Right forelimb (tissue), 1 donor: Measurements from ENCODE around the gene CENPE.

Experiments
- DNase-seq: peaks from one replicate; pipeline ENCODE4 v3.0.0-alpha.2; 2018

Gene CENPE

DNA sequence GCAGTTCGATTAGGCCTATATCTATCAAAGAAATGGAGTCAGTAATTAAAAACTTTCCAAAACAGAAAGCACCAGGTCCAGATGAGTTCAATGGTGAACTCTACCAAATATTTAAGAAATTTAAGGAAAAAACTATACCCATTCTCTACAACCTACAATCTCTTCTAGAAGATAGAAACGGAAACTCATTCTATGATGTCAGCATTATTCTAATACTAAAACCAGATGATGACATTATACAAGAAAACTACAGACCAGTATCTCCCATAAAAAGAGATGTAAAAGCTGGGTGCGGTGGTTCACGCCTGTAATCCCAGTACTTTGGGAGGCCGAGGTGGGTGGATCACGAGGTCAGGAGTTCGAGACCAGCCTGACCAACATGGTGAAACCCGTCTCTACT, 69.0 kb downstream of the CENPE start:
- DNase-seq: no peak

DNA sequence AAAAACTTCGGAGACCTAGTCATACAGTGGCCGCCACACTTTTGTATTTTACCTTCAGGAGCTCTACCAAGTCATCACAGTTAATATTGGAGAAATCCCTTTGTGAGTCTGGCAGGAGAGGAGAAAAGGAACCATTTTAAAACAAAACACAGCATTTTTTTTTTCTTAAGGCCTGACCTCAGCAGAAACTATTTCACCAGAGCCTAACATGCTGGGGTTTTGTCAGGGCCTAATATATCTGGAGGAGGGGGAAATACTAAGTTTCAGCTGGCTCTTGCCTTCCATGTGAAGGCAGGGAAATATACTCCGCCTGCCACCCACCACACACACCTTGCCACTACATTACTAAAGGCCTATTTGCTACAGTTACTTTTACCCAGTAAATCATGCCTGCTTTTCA, 72.0 kb downstream of the CENPE start:
- DNase-seq: no peak

GRCh38 chr4:103123114-103123513, 75.0 kb downstream of the CENPE start:
- no peak for DNase-seq

GRCh38 chr4:103118166-103118565, 80.0 kb downstream of the CENPE start:
- DNase-seq: no peak

DNA sequence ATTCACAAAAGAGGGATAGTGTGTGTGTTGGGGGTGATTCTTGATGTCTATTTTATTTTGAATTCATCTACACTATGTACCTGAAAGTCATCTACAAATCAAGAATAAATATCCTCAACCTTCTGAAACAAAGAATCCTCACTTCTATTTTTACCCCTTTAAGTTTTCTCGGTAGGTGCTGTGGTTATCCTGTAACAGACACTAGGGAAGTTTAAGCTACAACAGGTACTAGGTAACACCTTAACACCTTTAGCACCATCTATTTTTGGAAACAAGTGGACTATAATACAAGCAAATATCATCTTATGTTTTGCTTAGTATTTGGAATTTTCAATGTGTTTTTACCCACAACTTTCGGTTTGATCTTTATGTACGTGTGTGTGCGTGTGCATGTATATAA, 86.5 kb downstream of the CENPE start:
- no peak for DNase-seq

DNA sequence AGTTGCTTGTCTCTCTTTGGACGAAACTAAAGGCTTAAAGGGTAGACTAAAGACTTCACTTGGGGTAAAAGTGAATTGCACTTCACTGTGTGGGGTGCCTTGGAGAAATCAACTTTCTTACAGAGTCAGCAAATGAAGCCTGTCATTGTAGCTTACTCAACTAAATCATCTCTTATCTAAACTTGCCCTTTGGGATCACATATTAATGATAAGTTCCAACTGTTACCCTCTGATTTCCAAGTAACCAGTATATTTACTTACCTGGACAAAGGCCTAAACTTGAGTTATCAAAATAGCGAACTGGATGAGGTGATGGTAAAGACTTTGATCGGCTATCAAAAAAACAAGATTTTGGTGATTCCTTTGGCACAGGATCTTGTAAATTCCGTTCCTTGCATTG, 89.6 kb downstream of the CENPE start:
- DNase-seq: no peak

GRCh38 chr4:103105558-103106356, 92.4 kb downstream of the CENPE start:
- no peak for DNase-seq

DNA sequence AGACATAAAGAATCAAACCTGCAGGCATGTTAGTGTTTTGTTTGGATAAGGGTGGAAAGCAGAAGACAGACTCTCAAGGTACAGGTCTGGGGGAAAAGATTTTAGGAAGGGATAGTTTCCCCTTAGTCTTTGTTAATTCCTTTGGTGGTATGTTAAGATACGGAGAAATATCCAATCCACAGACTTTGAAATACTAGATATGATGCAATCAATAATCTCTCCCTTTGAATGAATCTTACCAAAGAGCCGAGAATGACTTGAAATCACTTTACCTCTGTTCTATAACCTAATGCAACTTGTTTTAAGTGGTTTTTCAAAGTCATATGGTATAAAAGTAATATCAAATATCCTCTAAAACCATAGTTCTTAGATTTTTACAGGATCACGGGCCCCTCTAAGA, 93.3 kb downstream of the CENPE start:
- no peak for DNase-seq

DNA sequence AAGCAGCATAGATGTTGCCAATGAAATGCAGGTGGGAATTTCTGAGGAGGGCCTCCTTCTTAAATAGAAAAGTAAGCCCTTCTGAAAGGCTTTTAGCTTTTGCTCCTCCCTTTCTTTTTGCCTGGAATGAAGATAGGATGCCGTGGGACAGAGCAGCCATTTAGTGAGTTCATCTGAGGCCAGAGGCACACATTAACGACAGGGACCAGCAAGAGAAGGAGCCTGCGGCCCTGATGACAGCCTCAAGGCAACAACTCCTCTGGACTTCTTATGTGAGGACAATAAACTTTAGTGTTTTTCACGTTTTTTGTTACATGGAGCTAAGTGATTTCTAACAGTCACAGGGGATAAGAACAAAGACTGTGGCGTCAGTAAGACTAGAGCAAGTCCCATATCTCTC, 97.5 kb downstream of the CENPE start:
- DNase-seq: no peak

GRCh38 chr4:103099691-103100392, 98.3 kb downstream of the CENPE start, which contains the start of gene BDH2:
Gene BDH2, minus strand, starts transcription at chr4:103099834. Its CDS starts 3,580 bp downstream, at chr4:103096254.
- peak; percentile 55 for DNase-seq

DNA sequence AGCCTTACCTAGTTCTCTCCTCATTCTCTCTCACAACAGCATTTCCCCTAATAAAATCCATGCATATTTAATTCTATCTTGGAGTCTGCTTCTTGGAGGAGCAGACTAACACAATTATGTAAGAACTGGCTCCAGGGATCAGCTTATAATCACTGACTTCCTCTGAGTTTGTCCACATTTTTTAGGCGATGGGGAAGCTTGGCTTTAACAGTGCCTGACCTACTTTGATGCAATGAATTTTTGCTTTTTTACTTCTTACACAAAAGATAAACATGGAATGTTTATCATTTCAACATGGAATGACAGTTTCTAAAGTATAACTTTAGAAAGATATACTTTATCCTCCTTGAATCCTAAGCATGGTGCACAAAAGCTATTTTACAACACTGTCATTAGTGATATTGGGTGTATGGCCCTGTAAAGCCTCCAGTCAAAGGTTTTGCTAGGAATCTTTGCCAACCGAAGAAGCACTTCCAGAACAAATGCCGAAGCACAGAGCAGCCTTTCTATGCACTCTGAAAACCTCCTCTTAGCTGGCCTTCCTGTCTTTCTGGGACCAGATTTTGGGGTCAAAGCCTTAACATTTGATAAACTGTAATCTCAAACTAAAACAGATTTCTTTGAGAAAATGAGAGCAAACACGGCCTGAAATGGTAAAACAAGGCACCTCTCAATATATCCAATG, 99.2 kb downstream of the CENPE start:
- no peak for DNase-seq

DNA sequence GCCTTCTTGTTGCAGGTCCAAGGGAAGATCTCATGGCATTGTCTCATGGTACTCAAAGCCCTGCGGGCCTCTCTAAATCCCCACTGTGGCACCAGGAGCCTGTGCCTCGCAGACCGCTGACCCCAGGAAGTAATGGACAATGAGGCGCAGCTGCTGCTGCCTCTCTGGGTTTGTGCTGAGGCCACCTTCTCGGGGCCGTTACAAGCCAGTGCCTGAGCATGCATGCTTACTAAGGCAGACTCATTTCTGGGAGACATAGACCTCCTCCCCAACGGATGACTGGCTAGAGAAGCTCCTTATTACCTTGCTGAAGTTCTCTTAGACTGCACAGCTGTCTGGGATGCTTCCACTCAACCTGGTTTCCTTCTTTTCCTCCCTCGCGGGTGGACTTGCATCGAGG, 99.8 kb downstream of the CENPE start:
- no peak for DNase-seq

- DNase-seq: no peak
These were observed 101.0 kb downstream of the CENPE start for GRCh38 chr4:103097112-103097511.

- DNase-seq: no peak
These were observed 103.1 kb downstream of the CENPE start for GRCh38 chr4:103095080-103095479.

DNA sequence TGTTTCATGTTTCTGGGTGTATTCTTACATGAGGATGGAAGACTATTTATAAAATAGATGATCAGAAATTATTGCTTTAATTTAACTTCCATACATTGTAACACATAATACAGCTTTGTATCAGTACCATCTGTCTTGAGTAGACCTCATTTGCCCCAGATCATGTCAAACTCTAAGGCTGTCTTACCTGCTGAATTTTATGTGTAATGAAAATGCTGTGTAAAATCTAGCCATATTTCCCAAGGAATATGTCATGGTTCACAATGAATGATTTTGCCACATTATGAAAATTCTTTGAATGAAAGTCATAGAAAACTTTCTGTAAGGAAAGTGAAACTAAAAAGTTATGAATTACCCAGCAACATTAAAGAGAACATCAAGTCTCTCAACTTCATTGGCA, 105.9 kb downstream of the CENPE start:
- no peak for DNase-seq

GRCh38 chr4:103091601-103092223, 106.4 kb downstream of the CENPE start:
- no peak for DNase-seq

DNA sequence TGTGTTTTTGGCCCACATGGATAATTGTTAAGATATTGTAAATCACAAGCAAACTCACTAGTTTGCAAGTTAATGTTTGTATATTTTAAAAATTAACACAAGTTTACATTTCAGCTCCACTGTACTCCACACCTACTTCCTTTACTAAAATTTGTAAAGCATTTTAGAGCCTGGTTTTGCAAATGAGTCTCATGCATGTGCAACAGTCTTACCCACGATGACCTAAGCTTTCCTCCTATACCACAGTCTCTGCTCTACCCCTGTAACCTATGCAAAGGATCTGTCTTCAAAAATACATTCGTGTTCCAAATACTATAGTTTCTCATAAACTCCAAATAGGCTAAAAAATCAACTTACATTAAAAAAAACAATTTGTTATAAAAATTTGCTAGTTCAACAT, 108.7 kb downstream of the CENPE start:
- no peak for DNase-seq

GRCh38 chr4:103086551-103086950, 111.6 kb downstream of the CENPE start:
- no peak for DNase-seq

DNA sequence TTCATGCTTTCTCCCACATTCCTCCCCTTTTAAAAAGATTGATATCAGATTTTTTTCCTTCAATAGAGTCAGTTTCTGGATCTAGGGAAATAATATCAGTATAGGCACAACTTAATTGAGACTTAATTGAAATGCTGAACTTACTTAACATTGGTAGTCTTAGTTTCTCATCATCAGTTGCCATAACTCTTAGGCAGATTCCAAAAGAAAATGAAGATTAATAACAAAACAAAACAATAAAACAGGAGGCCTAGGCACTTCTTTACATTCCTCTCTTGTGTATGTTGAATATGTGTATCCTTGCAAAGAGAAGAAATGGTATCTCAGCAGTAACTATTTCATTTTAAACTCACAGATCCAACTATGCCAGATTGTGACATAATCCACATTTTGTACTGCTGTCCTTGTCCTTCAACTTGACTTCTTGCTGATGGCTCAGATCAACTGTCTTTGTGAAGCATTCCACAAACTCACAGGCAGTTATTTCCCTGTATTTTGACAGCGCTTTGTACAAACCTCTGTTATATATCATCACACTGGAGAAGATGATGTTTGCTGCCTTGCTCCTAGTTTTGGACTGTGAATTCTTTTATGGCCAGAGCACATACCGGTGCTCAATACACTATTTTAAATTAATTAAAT, 112.5 kb downstream of the CENPE start:
- no peak for DNase-seq

DNA sequence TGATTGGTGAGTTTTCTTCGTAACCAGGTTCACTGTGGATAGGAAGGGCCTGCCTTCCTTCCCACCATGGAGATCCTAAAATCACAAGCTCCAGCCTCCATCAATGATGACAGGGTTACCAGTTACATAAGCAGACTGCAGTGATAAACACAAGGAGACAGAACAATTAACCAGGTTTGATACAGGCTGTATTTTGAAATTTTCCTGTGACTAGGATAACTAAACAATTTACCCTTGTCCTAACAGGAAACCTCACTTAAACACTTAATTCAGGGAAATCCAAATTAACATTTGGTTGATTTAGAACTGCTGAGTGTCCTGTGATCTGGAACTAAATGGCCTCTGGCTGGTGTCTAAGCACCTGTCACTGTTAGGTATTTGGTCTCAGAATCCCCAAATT, 118.5 kb downstream of the CENPE start:
- no peak for DNase-seq

DNA sequence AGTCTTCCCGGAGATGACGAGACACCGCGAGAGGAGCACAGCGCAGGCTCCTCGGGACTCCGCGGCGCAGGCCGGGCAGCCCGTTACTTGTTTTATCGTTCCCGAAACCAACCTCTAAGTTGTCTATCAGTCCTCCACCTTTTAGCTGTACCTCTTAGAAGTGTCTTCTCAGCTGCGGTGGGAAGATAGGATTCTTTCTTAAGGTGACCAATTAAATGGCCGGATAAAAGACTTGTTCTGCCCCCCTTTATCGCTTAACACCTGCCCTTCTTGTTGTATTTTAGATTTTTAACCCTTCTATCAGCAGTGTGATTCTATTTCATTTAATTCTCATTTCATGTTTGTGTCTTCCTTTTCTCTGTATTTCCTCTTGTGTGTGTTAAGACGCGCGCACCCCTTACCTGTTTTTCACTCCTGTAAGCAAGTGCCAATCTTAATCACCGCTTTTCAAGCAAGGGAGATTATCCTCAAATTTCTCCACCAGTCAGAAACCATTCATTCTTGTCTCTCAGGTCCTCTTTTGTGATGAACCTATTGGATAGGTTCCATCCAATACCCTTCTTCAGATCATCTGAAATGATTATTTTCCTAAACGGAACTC, 121.3 kb downstream of the CENPE start, which contains the start of gene SLC9B2:
Gene SLC9B2 (minus strand): TSS at position 15 of the 601 bp plus-strand sequence. CDS start 9,211 bp downstream, outside the sequence.
- DNase-seq: no peak
